ENCODE measurements around the gene PCSK4. TPM values are rescaled to one million over a fixed set of nuclear protein-coding genes. Genes with fewer than 3 reads are reported as not detected.

PCSK4 gene
- total RNA-seq, 4 donors from 2014 or later, result 2.8 to 10.4 (median 6.3) TPM

DNA sequence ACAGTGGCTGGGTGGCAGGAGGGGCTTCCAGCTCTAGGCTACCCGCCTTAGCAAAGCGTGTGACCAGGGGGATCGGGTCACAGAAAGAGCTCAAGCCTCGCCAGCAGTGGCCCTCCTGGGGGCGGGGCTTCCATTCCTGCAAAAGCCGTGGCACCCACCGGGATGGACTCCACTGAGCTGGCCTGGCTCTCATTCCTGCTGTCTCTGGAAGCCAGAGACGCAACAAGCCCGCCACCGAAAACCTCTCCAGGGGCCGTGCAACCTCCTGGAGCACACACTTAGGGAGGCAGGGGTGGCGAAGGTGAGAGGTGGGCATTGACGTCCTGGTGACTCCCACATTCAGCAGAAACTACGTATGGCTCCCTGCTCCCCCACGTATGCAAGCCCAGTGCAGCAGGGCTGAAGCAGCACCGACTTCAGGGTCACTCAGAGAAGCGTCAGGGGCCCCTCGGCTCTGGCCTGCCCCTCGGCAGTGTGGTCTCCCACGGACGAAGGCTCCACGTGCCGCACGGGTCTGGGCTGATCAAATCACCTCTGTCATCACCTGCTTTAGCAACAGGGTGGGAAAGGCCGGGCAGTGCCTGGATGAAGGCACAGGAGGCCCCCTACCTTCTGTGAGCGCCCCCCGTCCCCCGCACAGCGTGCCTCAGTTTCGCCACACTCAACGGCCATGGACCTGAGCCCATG, 14.3 kb downstream of the PCSK4 start:
- TF ChIP-seq, protein P1, sequence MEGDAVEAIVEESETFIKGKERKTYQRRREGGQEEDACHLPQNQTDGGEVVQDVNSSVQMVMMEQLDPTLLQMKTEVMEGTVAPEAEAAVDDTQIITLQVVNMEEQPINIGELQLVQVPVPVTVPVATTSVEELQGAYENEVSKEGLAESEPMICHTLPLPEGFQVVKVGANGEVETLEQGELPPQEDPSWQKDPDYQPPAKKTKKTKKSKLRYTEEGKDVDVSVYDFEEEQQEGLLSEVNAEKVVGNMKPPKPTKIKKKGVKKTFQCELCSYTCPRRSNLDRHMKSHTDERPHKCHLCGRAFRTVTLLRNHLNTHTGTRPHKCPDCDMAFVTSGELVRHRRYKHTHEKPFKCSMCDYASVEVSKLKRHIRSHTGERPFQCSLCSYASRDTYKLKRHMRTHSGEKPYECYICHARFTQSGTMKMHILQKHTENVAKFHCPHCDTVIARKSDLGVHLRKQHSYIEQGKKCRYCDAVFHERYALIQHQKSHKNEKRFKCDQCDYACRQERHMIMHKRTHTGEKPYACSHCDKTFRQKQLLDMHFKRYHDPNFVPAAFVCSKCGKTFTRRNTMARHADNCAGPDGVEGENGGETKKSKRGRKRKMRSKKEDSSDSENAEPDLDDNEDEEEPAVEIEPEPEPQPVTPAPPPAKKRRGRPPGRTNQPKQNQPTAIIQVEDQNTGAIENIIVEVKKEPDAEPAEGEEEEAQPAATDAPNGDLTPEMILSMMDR (IDR thresholded peaks at IDR 0.05), result no peak
- no peak for TF ChIP-seq POLR2A (IDR thresholded peaks at IDR 0.05)
- intact Hi-C loops (cut with DNase I), result no loop called here
- peaks cover 14% of the 10 kb centered on the region for H3K27me3 ChIP-seq
- DNase-seq, result no peak
- WGBS, 2 donors, result 91 to 97% methylated on average over 13 to 17 of the region's 31 CpGs
- H3K27ac ChIP-seq, result no peak overlapping the region
- no peak overlapping the region for H3K4me3 ChIP-seq (replicated peaks in 1 of 3)
- H3K36me3 ChIP-seq, result no peaks in the 10 kb centered on the region
- peaks cover 12 to 20% of the 10 kb centered on the region in 2 donors for H3K4me1 ChIP-seq
- H3K9me3 ChIP-seq, result no peaks in the 10 kb centered on the region

DNA sequence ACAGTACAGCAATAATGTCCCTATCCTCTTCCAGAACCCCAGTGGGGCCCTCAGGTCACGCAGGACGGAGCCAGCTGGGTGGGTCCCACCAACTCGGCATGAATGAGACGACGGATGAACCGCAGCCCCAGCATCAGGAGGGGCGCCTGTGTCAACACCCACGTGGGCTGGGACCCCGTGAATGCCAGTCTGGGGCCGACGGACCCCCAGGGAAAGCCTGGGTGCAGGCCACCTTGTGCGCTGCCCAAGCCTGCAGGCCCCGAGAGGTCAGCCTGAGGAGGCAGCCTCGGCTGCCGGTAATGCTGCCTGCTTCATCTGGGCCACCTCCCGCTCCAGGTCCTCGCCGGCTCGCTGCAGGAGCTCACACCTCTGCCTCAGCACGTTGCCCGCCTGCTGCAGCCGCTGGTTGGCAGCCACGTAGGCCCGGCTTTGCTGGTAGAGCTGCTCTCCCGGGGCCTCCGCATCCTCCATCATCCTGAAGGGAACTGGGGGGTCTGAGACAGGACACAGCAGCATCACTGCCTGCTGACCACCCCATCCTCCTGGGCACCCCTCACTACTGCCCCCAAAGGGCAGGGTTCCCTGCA, 15.3 kb downstream of the PCSK4 start:
- TF ChIP-seq, protein P1 (IDR thresholded peaks at IDR 0.05), result no peak
- TF ChIP-seq POLR2A (IDR thresholded peaks at IDR 0.05), result no peak
- Histone ChIP-seq H3K9me3 (no peaks in the 10 kb centered on the region), H3K36me3 (no peaks in the 10 kb centered on the region), H3K27me3 (peaks cover 24% of the 10 kb centered on the region), H3K4me3 (replicated peaks in 1 of 3) (no peak overlapping the region), H3K27ac (no peak overlapping the region), H3K4me1 (peaks cover 22 to 30% of the 10 kb centered on the region in 2 donors)
- no peak for DNase-seq
- WGBS, 2 donors, result 88 to 90% methylated on average over 16 to 22 of the region's 26 CpGs
- intact Hi-C loops (cut with DNase I), result no loop called here

DNA sequence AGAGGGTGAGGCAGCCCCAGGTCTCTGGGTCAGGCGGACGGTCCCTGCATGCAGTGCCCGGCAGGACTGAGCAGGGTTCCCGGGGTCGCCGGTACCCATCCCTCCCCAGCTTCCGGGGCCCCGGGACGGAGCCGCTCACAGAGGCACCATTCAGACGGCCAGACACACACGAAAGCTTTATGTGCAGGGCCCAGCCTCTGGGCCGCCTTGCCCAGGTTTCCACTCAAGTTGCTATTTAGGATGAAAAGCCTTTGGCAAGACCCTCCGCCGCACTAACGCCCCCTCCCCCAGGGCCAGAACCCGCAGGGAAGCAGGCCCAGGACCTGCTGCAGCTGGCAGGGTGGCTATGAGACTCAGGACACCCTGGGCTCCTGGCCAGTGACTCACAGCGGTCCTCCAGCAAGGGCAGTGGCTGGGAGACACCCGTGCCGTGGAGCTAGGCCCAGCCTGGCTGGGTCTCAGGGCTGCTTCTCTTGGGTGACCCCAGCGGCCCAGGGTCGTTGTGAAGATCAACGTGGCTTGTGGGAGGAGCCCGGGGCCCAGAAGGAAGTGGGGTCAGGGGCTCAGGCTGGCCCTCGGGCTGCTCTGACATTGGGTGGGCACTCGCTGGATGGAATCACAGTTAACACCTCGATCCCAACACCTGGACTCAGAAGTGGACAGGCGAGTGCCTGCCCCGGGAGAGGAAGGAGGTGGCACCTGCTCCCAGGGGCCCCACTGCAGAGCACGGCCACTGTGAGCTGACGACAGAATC, 16.0 kb downstream of the PCSK4 start:
- intact Hi-C loops (cut with DNase I), result no loop called here
- Histone ChIP-seq H3K9me3 (no peaks in the 10 kb centered on the region), H3K27ac (no peak overlapping the region), H3K4me1 (peaks cover 21 to 34% of the 10 kb centered on the region in 2 donors), H3K27me3 (peaks cover 27% of the 10 kb centered on the region), H3K36me3 (no peaks in the 10 kb centered on the region), H3K4me3 (replicated peaks in 1 of 3) (no peak overlapping the region)
- 82 to 90% methylated on average over 18 to 20 of the region's 31 CpGs for WGBS, 2 donors
- no peak for TF ChIP-seq POLR2A (IDR thresholded peaks at IDR 0.05)
- TF ChIP-seq, protein P1 (IDR thresholded peaks at IDR 0.05), result no peak
- no peak for DNase-seq

DNA sequence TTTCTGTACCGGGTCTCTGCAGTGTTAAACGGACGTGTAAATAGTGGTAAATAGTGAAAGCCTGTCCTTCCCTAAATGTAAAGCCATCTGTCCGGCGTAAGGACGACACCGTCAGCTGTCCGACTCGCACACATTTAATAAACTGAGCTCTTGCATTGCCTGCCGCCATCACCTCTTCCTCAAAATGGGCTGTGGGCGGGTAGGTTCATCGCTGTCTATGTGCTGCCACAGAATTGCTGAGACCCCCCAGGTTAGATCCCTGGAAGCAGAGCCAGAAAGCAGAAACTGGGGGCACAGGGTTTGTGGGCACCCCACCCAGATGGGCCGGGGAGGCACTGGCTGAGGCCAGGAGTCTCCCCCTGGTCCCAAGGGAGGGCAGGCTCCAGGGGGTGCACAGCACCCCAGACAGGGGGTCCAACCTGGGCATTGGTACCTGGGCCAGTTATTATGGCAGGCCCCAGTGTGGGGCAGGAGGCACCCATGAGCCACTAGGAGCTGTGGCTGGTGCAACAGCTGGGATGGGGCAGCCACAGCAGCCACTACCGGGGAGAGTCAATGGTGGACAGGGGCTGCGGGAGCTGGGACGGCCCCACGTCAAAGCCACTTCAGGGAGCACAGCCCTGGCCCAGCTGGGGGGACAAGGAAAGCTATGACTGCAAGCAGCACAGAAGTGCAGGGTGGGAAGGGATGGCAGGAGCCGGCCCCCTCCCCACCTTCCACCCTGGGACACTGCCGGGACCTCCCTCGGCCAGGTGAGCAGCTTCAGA, 16.9 kb downstream of the PCSK4 start:
- no peak for TF ChIP-seq POLR2A (IDR thresholded peaks at IDR 0.05)
- TF ChIP-seq, protein P1 (IDR thresholded peaks at IDR 0.05), result no peak
- 66 to 67% methylated on average over 15 to 16 of the region's 20 CpGs for WGBS, 2 donors
- H3K4me1 ChIP-seq, result peaks cover 27 to 42% of the 10 kb centered on the region in 2 donors
- intact Hi-C loops (cut with DNase I), result no loop called here
- peaks cover 33% of the 10 kb centered on the region for H3K27me3 ChIP-seq
- no peak for DNase-seq
- H3K27ac ChIP-seq, result no peak overlapping the region
- H3K9me3 ChIP-seq, result no peaks in the 10 kb centered on the region
- H3K36me3 ChIP-seq, result no peaks in the 10 kb centered on the region
- no peak overlapping the region for H3K4me3 ChIP-seq (replicated peaks in 1 of 3)
